GM20000 (cell line): Measurements from ENCODE around the gene ABHD17A.
A peak's percentile ranks its signal among the peaks of the same experiment; 100 is the strongest.

Source experiments
- DNase-seq: peaks from one replicate; pipeline ENCODE4 v3.0.0; 2012; ENCODE audit warnings: low spot score
- CTCF ChIP-seq: IDR thresholded peaks from 2 replicates; pipeline ENCODE4 v1.5.1; 2012; ENCODE audit warnings: mild to moderate bottlenecking, control low read depth; ENCODE audit errors: extremely low read depth, missing control alignments

ABHD17A gene

GRCh38 chr19:1910177-1910576 is 24.9 kb upstream of the ABHD17A start:
- DNase-seq, result no peak

GRCh38 chr19:1909761-1910080 is 24.4 kb upstream of the ABHD17A start:
- TF ChIP-seq CTCF, result no peak
- no peak for DNase-seq

More at GRCh38 chr19:1910177-1910576, 24.9 kb upstream of the ABHD17A start:
- no peak for TF ChIP-seq CTCF

- no peak for DNase-seq
- no peak for TF ChIP-seq CTCF
Observed at GRCh38 chr19:1908364-1908678, 23.0 kb upstream of the ABHD17A start.

GRCh38 chr19:1907563-1908363 is 22.5 kb upstream of the ABHD17A start:
- no peak for DNase-seq
- TF ChIP-seq CTCF, result no peak

GRCh38 chr19:1906985-1907562 is 21.8 kb upstream of the ABHD17A start:
- TF ChIP-seq CTCF, result no peak
- DNase-seq, result no peak

GRCh38 chr19:1905863-1906375 is 20.6 kb upstream of the ABHD17A start:
- TF ChIP-seq CTCF, result no peak
- no peak for DNase-seq

GRCh38 chr19:1905110-1905862 is 20.0 kb upstream of the ABHD17A start, which contains the start of the genes ADAT3 and SCAMP4:
Gene ADAT3 (plus strand): TSS chr19:1905399. CDS start chr19:1912048, 6,649 bp downstream.
Gene SCAMP4 (plus strand): TSS chr19:1905399. CDS start chr19:1915020, 9,621 bp downstream.
- DNase-seq, result peak; percentile 98
- TF ChIP-seq CTCF, result no peak
